GM12878 (cell line): ENCODE measurements around the gene HEPACAM. TPM values are rescaled to one million over a fixed set of nuclear protein-coding genes. Genes with fewer than 3 reads are reported as not detected.

Experiments used
- ATAC-seq: fragments of 200-7000 bp; cut with Tn5 transposase; 3 replicates; pipeline ENCODE4 v1.9.1; 2020; ENCODE audit warnings: mild to moderate bottlenecking, moderate library complexity
- BruUV-seq: library from RNA; stranded (reverse); fragments of 400-500 nt; replicated peaks from 2 replicates; lab custom pipeline; 2021; lab: Mats Ljungman, UMichigan
- CTCF ChIA-PET: fragments of 300-600 bp; sonication (Branson Sonifier 250); formaldehyde crosslinking; extraction: SDS; loops from one replicate; lab custom pipeline; 2021; ENCODE audit warnings: inconsistent platforms; lab: Yijun Ruan, JAX
- POLR2A ChIA-PET: fragments of 350-600 bp; formaldehyde crosslinking; extraction: SDS; loops from one replicate; lab custom pipeline; 2021; ENCODE audit warnings: inconsistent platforms; lab: Charles Lee
- RAD21 ChIA-PET: fragments of 300-600 bp; sonication (Branson Sonifier 250); formaldehyde crosslinking; loops from one replicate; lab custom pipeline; 2023; ENCODE audit warnings: antibody characterized with exemption; ENCODE audit not compliant: unreplicated experiment; lab: Charles Lee
- SMC1A ChIA-PET: fragments of 300-600 bp; sonication (Branson Sonifier 250); formaldehyde crosslinking; loops from one replicate; lab custom pipeline; 2023; ENCODE audit not compliant: unreplicated experiment, uncharacterized antibody; lab: Charles Lee
- DNase-seq: peaks from one replicate; pipeline ENCODE4 v3.0.0-alpha.2; 2011; ENCODE audit warnings: low read depth, low spot score
- FAIRE-seq: peaks from 3 replicates; lab custom pipeline; 2011; peaks lifted over from hg19 to GRCh38; lab: Jason Lieb, UNC
- H2AFZ ChIP-seq: 2 replicates; pipeline ENCODE4 v1.6.0; 2011; ENCODE audit warnings: low read depth, low read length, control low read depth; ENCODE audit not compliant: control insufficient read depth
- H3K27ac ChIP-seq: 2 replicates; pipeline ENCODE4 v1.5.1; 2011; ENCODE audit warnings: control low read depth; ENCODE audit not compliant: control insufficient read depth, insufficient read depth
- H3K27me3 ChIP-seq, 2 experiments: replicated peaks in 1 of 2; 2 replicates each; pipeline versions ENCODE4 v1.6.0 to v1.6.1; 2011; ENCODE audit warnings: low read length in 1 of 2; ENCODE audit not compliant: control insufficient read depth in 2 of 2, insufficient read depth in 2 of 2
- H3K36me3 ChIP-seq, 2 experiments: 2 replicates each; pipeline ENCODE4 v1.5.1; 2011; ENCODE audit warnings: low read length in 1 of 2; ENCODE audit not compliant: control insufficient read depth in 2 of 2, insufficient read depth in 2 of 2
- H3K4me1 ChIP-seq: 2 replicates; pipeline ENCODE4 v1.6.1; 2011; ENCODE audit warnings: mild to moderate bottlenecking, low read length, moderate library complexity, mixed read lengths; ENCODE audit not compliant: control insufficient read depth, insufficient read depth
- H3K4me2 ChIP-seq: 2 replicates; pipeline ENCODE4 v1.6.0; 2011; ENCODE audit warnings: control low read depth; ENCODE audit not compliant: control insufficient read depth, insufficient read depth
- H3K4me3 ChIP-seq: fragments of 200-600 bp; sonication (generic); 2 replicates; pipeline ENCODE4 v1.5.1; 2016
- H3K79me2 ChIP-seq: 2 replicates; pipeline ENCODE4 v1.6.0; 2011; ENCODE audit warnings: low read length; ENCODE audit not compliant: control insufficient read depth, insufficient read depth
- H3K9ac ChIP-seq: 2 replicates; pipeline ENCODE4 v1.8.0; 2011; ENCODE audit warnings: low read length, control low read depth, mixed read lengths; ENCODE audit not compliant: control insufficient read depth, insufficient read depth
- H3K9me3 ChIP-seq: replicated peaks from 3 replicates; pipeline ENCODE4 v1.5.1; 2011; ENCODE audit warnings: mild to moderate bottlenecking, low read length; ENCODE audit not compliant: control insufficient read depth, insufficient read depth
- H4K20me1 ChIP-seq: 2 replicates; pipeline ENCODE4 v1.6.0; 2011; ENCODE audit not compliant: control insufficient read depth, insufficient read depth
- BHLHE40 ChIP-seq, 2 experiments: fragments of 450-650 bp in 1 of 2; IDR thresholded peaks; 2 replicates each; pipeline ENCODE4 v1.6.1; 2011 to 2017; ENCODE audit warnings: low read depth in 2 of 2, borderline replicate concordance in 1 of 2, improper control_type of control experiment in 1 of 2, low read length in 1 of 2, mild to moderate bottlenecking in 1 of 2
- CUX1 ChIP-seq: IDR thresholded peaks from 2 replicates; pipeline ENCODE4 v1.6.1; 2012; ENCODE audit warnings: improper control_type of control experiment, low read depth, low read length; ENCODE audit not compliant: insufficient replicate concordance
- GABPA ChIP-seq: IDR thresholded peaks from 2 replicates; pipeline ENCODE4 v1.6.1; 2014; ENCODE audit warnings: antibody characterized with exemption, low read depth, mild to moderate bottlenecking, inconsistent platforms
- MEF2A ChIP-seq: IDR thresholded peaks from 2 replicates; pipeline ENCODE4 v1.6.1; 2011; ENCODE audit warnings: low read depth, mild to moderate bottlenecking, low read length, moderate library complexity; ENCODE audit not compliant: insufficient read depth
- NRF1 ChIP-seq: conservative IDR thresholded peaks from 2 replicates; pipeline ENCODE4 v1.6.1; 2011; ENCODE audit warnings: mild to moderate bottlenecking, low read depth, low read length, improper control_type of control experiment
- RCOR1 ChIP-seq: conservative IDR thresholded peaks from 2 replicates; pipeline ENCODE4 v1.6.1; 2012; ENCODE audit warnings: low read depth, low read length, improper control_type of control experiment
- RUNX3 ChIP-seq: IDR thresholded peaks from 2 replicates; pipeline ENCODE4 v1.6.1; 2012; ENCODE audit warnings: low read length, inconsistent platforms
- WGBS: methylation state at CpG from one replicate; pipeline ENCODE4 v1.1.6; 2016; ENCODE audit warnings: low lambda C conversion rate; ENCODE audit not compliant: insufficient replicate concordance, insufficient coverage; ENCODE audit errors: missing lambda C conversion rate; 5-methylcytosine and 5-hydroxymethylcytosine counted together
- in situ Hi-C: fragments of 300-500 bp; cut with MboI; formaldehyde crosslinking; loops from 9 replicates; pipeline ENCODE4 v1.14.3; 2018; ENCODE audit warnings: mixed read lengths
- intact Hi-C: fragments of 100-400 bp; cut with micrococcal nuclease; formaldehyde crosslinking; loops from one replicate; pipeline ENCODE4 v1.14.2; 2022; ENCODE audit not compliant: unreplicated experiment
- polyA plus RNA-seq, 11 experiments: library from polyadenylated mRNA; depleted of rRNA in 4 of 11; unstranded in 6 of 11; stranded (reverse) in 5 of 11; fragments of >200 nt; fragmentation: Nextera tagmentation in 4 of 11; fragmentation: Illumina TruSeq in 1 of 11; extraction: Ambion mirVana in 4 of 11; extraction: Trizol in 1 of 11; gene quantifications; 1 replicate in 1 of 11; 2 replicates in 10 of 11; pipeline versions ENCODE4 v1.2.1 to v1.2.3, GENCODE V29; 2011 to 2016; ENCODE audit warnings: inconsistent platforms in 2 of 11, missing spikeins in 2 of 11, low read depth in 1 of 11
- total RNA-seq, 4 experiments: library from RNA; depleted of rRNA in 3 of 4; stranded (reverse); fragments of >200 nt in 3 of 4; fragmentation: Illumina TruSeq in 1 of 4; extraction: Trizol in 1 of 4; gene quantifications; 2 replicates each; pipeline versions ENCODE4 v1.2.1 to v1.2.3, GENCODE V29; 2013 to 2021

The HEPACAM gene
- total and polyA plus RNA-seq, 10 of the 15 experiments (the other 5 are each of a cell fraction or from before 2014, with no cell fraction given): 0.03 TPM; not detected in 9

- no peak overlapping the region for H3K4me3 ChIP-seq
- intact Hi-C loops (no loop called here), in situ Hi-C loops (no loop called here)
- no peak overlapping the region for H3K9ac ChIP-seq
- ATAC-seq (no peak), FAIRE-seq (no peak), DNase-seq (no peak)
- SMC1A ChIA-PET: interaction anchor here (1.2 to 1.3 kb wide), 2 partner anchors 15 to 404 kb away, joined by 3 to 4 read pairs; no protein-coding TSS in a partner anchor
- CTCF ChIA-PET: interaction anchor here (0.6 to 1.5 kb wide), 4 partner anchors 12 to 427 kb away, joined by 3 to 4 read pairs (median 3); partner anchors contain the start of gene CCDC15
- no peaks in the 10 kb centered on the region for H3K79me2 ChIP-seq
- H3K27ac ChIP-seq: no peak overlapping the region
- H3K27me3 ChIP-seq: peaks cover 0 to under 1% of the 10 kb centered on the region in 2 experiments; a peak in 3 of 4 replicates
- TF ChIP-seq RUNX3 (0 out of 2 replicates have a peak, but pooled peaks have one; percentile 13), MEF2A (0 out of 2 replicates have a peak, but pooled peaks have one; percentile 45), BHLHE40 (IDR thresholded peaks at IDR 0.05; ENCODE audit: borderline replicate concordance in 1 of 2, low read depth in 2 of 2, low read length in 1 of 2) (no peak)
- no peaks in the 10 kb centered on the region; the same call in 2 of the 3 replicates for H3K9me3 ChIP-seq
- H2AFZ ChIP-seq: no peak overlapping the region
- POLR2A ChIA-PET: no interaction called here
- RAD21 ChIA-PET: no interaction called here
- no peaks in the 10 kb centered on the region for H3K36me3 ChIP-seq
- no peaks in the 10 kb centered on the region for H4K20me1 ChIP-seq
- no TSS peak for BruUV-seq
- H3K4me1 ChIP-seq: no peaks in the 10 kb centered on the region
- no peak overlapping the region for H3K4me2 ChIP-seq
- WGBS: 0% methylated on average over 1 of the region's 1 CpG
These were observed 5.9 kb upstream of the HEPACAM start for GRCh38 chr11:124941703-124942102.

GRCh38 chr11:124938970-124939369, 3.1 kb upstream of the HEPACAM start:
- WGBS: 64% methylated on average over 6 of the region's 6 CpGs
- Histone ChIP-seq H3K9ac (no peak overlapping the region), H3K4me2 (no peak overlapping the region), H3K4me3 (no peak overlapping the region), H3K27me3 (peaks cover 0 to 4% of the 10 kb centered on the region in 2 experiments), H3K36me3 (no peaks in the 10 kb centered on the region), H3K4me1 (no peaks in the 10 kb centered on the region), H3K9me3 (no peaks in the 10 kb centered on the region; the same call in 2 of the 3 replicates), H4K20me1 (no peaks in the 10 kb centered on the region), H3K79me2 (no peaks in the 10 kb centered on the region), H2AFZ (no peak overlapping the region), H3K27ac (no peak overlapping the region)
- no TSS peak for BruUV-seq
- in situ Hi-C loops (no loop called here), intact Hi-C loops (no loop called here)
- no peak for DNase-seq
- SMC1A ChIA-PET: no interaction called here
- CTCF ChIA-PET: no interaction called here
- POLR2A ChIA-PET: interaction anchor here (0.5 kb wide), 1 partner anchor 15 kb away, joined by 4 read pairs; no protein-coding TSS in a partner anchor
- no peak for ATAC-seq
- FAIRE-seq: no peak
- RAD21 ChIA-PET: no interaction called here
- TF ChIP-seq GABPA: no peak
- no peak for TF ChIP-seq CUX1
- TF ChIP-seq NRF1: no peak
- no peak for TF ChIP-seq RCOR1
